Trophoblast cell (in vitro differentiated cells and primary cell): ENCODE data around the gene CYP26C1.

ENCODE experiments used
- DNase-seq, 2 donors: peaks; one replicate each; pipeline ENCODE4 v3.0.0-alpha.2; 2016
- H2AFZ ChIP-seq: 2 replicates; pipeline ENCODE4 v1.6.1; 2013; ENCODE audit warnings: low read length, moderate library complexity, mild to moderate bottlenecking; ENCODE audit not compliant: insufficient read depth, poor library complexity
- H2AK5ac ChIP-seq: 2 replicates; pipeline ENCODE4 v1.6.1; 2013; ENCODE audit warnings: mild to moderate bottlenecking, low read length
- H2BK120ac ChIP-seq: 2 replicates; pipeline ENCODE4 v1.6.1; 2013; ENCODE audit warnings: low read length, mild to moderate bottlenecking, moderate library complexity; ENCODE audit not compliant: insufficient read depth, poor library complexity
- H2BK12ac ChIP-seq: 2 replicates; pipeline ENCODE4 v1.6.1; 2013; ENCODE audit warnings: mild to moderate bottlenecking, low read length, moderate library complexity
- H2BK5ac ChIP-seq: 2 replicates; pipeline ENCODE4 v1.6.1; 2013; ENCODE audit warnings: low read length, low read depth, moderate library complexity, mild to moderate bottlenecking; ENCODE audit not compliant: poor library complexity
- H3K14ac ChIP-seq: 2 replicates; pipeline ENCODE4 v1.6.1; 2013; ENCODE audit warnings: mild to moderate bottlenecking, low read length
- H3K18ac ChIP-seq: 2 replicates; pipeline ENCODE4 v1.6.1; 2013; ENCODE audit warnings: mild to moderate bottlenecking, low read length
- H3K23ac ChIP-seq: 2 replicates; pipeline ENCODE4 v1.6.1; 2013; ENCODE audit warnings: low read length
- H3K27ac ChIP-seq: 2 replicates; pipeline ENCODE4 v1.5.1; 2013; ENCODE audit warnings: low read depth, mild to moderate bottlenecking, inconsistent platforms, low read length, moderate library complexity
- H3K27me3 ChIP-seq: 2 replicates; pipeline ENCODE4 v1.6.1; 2013; ENCODE audit warnings: inconsistent platforms, mild to moderate bottlenecking, low read length, moderate library complexity; ENCODE audit not compliant: insufficient read depth
- H3K36me3 ChIP-seq, 2 experiments: 1 replicate in 1 of 2; 2 replicates in 1 of 2; pipeline ENCODE4 v1.6.1; 2013; ENCODE audit warnings: low read length in 2 of 2, mild to moderate bottlenecking in 2 of 2, moderate library complexity in 1 of 2; ENCODE audit not compliant: insufficient read depth in 2 of 2, control insufficient read depth in 1 of 2
- H3K4ac ChIP-seq: 2 replicates; pipeline ENCODE4 v1.6.1; 2013; ENCODE audit warnings: low read depth, mild to moderate bottlenecking, low read length, moderate library complexity
- H3K4me1 ChIP-seq, 2 experiments: 1 replicate in 1 of 2; 2 replicates in 1 of 2; pipeline ENCODE4 v1.6.1; 2013; ENCODE audit warnings: low read length in 2 of 2, mild to moderate bottlenecking in 2 of 2, moderate library complexity in 1 of 2; ENCODE audit not compliant: insufficient read depth in 2 of 2, control insufficient read depth in 1 of 2
- H3K4me2 ChIP-seq: 2 replicates; pipeline ENCODE4 v1.6.1; 2013; ENCODE audit warnings: inconsistent platforms, mild to moderate bottlenecking, low read length, moderate library complexity
- H3K4me3 ChIP-seq: 2 replicates; pipeline ENCODE4 v1.5.1; 2013; ENCODE audit warnings: mild to moderate bottlenecking, low read depth, low read length, inconsistent platforms
- H3K79me1 ChIP-seq: one replicate; pipeline ENCODE4 v1.6.1; 2013; ENCODE audit warnings: low read length
- H3K79me2 ChIP-seq: 2 replicates; pipeline ENCODE4 v1.6.1; 2013; ENCODE audit warnings: low read length, mild to moderate bottlenecking; ENCODE audit not compliant: control insufficient read depth, insufficient read depth, poor library complexity
- H3K9ac ChIP-seq: 2 replicates; pipeline ENCODE4 v1.6.1; 2013; ENCODE audit warnings: mild to moderate bottlenecking, low read length
- H3K9me3 ChIP-seq: 2 replicates; pipeline ENCODE4 v1.6.1; 2013; ENCODE audit warnings: low read depth, mild to moderate bottlenecking, control low read depth, inconsistent platforms, low read length; ENCODE audit not compliant: insufficient read depth
- H4K12ac ChIP-seq: 2 replicates; pipeline ENCODE4 v1.6.1; 2013; ENCODE audit warnings: low read depth, mild to moderate bottlenecking, low read length, moderate library complexity
- H4K8ac ChIP-seq: 2 replicates; pipeline ENCODE4 v1.6.1; 2013; ENCODE audit warnings: low read depth, mild to moderate bottlenecking, low read length, moderate library complexity
- H4K91ac ChIP-seq: one replicate; pipeline ENCODE4 v1.6.1; 2013; ENCODE audit warnings: low read depth, mild to moderate bottlenecking, low read length, moderate library complexity
- WGBS: extraction: QIAGEN DNeasy Blood & Tissue Kit; methylation state at CpG from one replicate; pipeline ENCODE4 v1.1.7; 2013; ENCODE audit warnings: missing lambda C conversion rate; ENCODE audit not compliant: insufficient read length, insufficient coverage; ENCODE audit errors: extremely low coverage; 5-methylcytosine and 5-hydroxymethylcytosine counted together

CYP26C1 gene

DNA sequence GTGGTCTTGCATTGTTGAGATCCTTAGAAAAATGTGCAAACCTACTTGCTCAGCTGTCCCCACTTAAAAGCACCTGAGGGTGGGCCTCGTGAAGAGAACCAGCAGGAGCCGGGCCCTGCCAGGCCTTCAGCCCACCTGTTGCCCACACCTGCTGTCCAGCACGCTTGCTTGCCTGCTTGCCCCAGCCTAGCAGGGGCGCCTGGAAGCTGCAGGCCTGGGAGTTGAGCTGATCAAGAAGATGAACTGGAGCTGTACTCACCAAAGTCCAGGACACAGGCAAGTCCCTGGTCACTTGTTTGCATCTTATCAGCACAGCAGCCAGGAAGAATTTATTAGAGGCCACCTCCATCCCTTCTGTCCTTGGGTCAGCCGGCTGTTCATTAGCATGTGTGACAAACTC lies 36.3 kb downstream of the CYP26C1 start:
- no peak overlapping the region for H2AK5ac ChIP-seq
- no peak overlapping the region for H3K9ac ChIP-seq
- H3K27ac ChIP-seq: no peak overlapping the region
- no CpG with 5 or more reads among the region's 5 CpGs for WGBS
- no peak overlapping the region for H2BK120ac ChIP-seq
- H3K4me2 ChIP-seq: no peak overlapping the region
- H3K4me3 ChIP-seq: no peak overlapping the region
- H4K8ac ChIP-seq: no peak overlapping the region
- no peak overlapping the region for H3K14ac ChIP-seq
- H4K12ac ChIP-seq: no peak overlapping the region
- no peak overlapping the region for H4K91ac ChIP-seq
- H3K23ac ChIP-seq: no peak overlapping the region
- no peak overlapping the region for H3K4ac ChIP-seq
- no peak overlapping the region for H2BK5ac ChIP-seq
- no peaks in the 10 kb centered on the region for H3K36me3 ChIP-seq
- DNase-seq: no peak
- no peak overlapping the region for H2AFZ ChIP-seq
- H3K79me1 ChIP-seq: no peaks in the 10 kb centered on the region
- no peak overlapping the region for H2BK12ac ChIP-seq
- H3K4me1 ChIP-seq: no peaks in the 10 kb centered on the region
- H3K79me2 ChIP-seq: no peaks in the 10 kb centered on the region
- H3K9me3 ChIP-seq: no peaks in the 10 kb centered on the region
- H3K27me3 ChIP-seq: no peaks in the 10 kb centered on the region
- H3K18ac ChIP-seq: no peak overlapping the region

DNA sequence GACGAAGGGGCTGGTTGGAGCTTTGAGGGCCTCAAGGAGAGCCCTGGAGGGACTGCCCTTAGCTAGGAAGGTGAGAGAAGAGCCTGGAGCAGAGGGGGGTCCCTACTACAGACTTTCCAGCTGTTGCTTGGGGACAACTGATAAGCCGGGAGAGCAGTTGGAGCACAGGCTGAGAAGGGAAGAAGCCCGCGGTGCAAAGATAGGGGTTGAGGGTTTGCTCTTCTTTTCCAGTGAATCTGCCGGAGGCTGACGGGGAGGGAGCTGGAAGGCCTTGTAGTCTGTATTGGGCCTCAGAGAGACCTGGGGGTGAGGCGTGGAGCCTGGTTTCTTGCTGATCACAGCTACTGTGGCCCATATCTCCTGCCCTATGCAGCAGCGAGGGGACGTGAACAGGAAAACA lies 36.8 kb downstream of the CYP26C1 start:
- no peaks in the 10 kb centered on the region for H3K79me2 ChIP-seq
- H3K27ac ChIP-seq: no peak overlapping the region
- no peak for DNase-seq
- no peak overlapping the region for H3K14ac ChIP-seq
- no peak overlapping the region for H3K4ac ChIP-seq
- H4K8ac ChIP-seq: no peak overlapping the region
- no peak overlapping the region for H3K18ac ChIP-seq
- no CpG with 5 or more reads among the region's 9 CpGs for WGBS
- H4K91ac ChIP-seq: no peak overlapping the region
- H3K4me3 ChIP-seq: no peak overlapping the region
- H2AFZ ChIP-seq: no peak overlapping the region
- H2BK12ac ChIP-seq: no peak overlapping the region
- no peaks in the 10 kb centered on the region for H3K79me1 ChIP-seq
- no peaks in the 10 kb centered on the region for H3K9me3 ChIP-seq
- no peaks in the 10 kb centered on the region for H3K36me3 ChIP-seq
- H3K27me3 ChIP-seq: no peaks in the 10 kb centered on the region
- no peak overlapping the region for H4K12ac ChIP-seq
- no peak overlapping the region for H2AK5ac ChIP-seq
- H3K23ac ChIP-seq: no peak overlapping the region
- no peak overlapping the region for H2BK120ac ChIP-seq
- no peak overlapping the region for H2BK5ac ChIP-seq
- H3K9ac ChIP-seq: no peak overlapping the region
- no peak overlapping the region for H3K4me2 ChIP-seq
- no peaks in the 10 kb centered on the region for H3K4me1 ChIP-seq

DNA sequence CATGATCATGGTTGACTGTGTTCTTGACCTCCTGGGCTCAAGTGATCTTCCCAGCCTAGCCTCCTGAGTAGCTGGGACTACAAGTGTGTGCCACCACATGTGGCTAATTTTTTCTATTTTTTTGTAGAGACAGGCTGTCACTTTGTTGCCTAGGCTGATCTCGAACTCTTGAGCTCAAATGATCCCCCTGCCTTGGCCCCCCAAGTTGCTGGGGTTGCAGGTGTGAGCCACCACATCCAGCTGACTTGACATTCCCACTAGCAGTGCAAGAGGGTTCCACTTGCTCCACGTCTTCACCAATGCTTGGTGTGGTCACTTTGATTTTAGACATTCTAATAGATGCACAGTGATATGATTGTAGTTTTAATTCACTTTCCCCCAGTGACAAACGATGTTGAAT lies 38.2 kb downstream of the CYP26C1 start:
- H4K8ac ChIP-seq: no peak overlapping the region
- H3K27ac ChIP-seq: no peak overlapping the region
- H4K91ac ChIP-seq: no peak overlapping the region
- no peak overlapping the region for H2AK5ac ChIP-seq
- no peak overlapping the region for H3K9ac ChIP-seq
- H3K4ac ChIP-seq: no peak overlapping the region
- H3K36me3 ChIP-seq: no peaks in the 10 kb centered on the region
- H3K27me3 ChIP-seq: no peaks in the 10 kb centered on the region
- no peaks in the 10 kb centered on the region for H3K4me1 ChIP-seq
- H3K9me3 ChIP-seq: no peaks in the 10 kb centered on the region
- no peak overlapping the region for H3K23ac ChIP-seq
- no peak overlapping the region for H3K14ac ChIP-seq
- no peak overlapping the region for H2BK5ac ChIP-seq
- H2AFZ ChIP-seq: no peak overlapping the region
- WGBS: no CpG with 5 or more reads among the region's 3 CpGs
- no peak for DNase-seq
- H2BK120ac ChIP-seq: no peak overlapping the region
- no peak overlapping the region for H3K18ac ChIP-seq
- no peaks in the 10 kb centered on the region for H3K79me1 ChIP-seq
- H3K4me3 ChIP-seq: no peak overlapping the region
- H4K12ac ChIP-seq: no peak overlapping the region
- no peak overlapping the region for H2BK12ac ChIP-seq
- H3K79me2 ChIP-seq: no peaks in the 10 kb centered on the region
- H3K4me2 ChIP-seq: no peak overlapping the region

DNA sequence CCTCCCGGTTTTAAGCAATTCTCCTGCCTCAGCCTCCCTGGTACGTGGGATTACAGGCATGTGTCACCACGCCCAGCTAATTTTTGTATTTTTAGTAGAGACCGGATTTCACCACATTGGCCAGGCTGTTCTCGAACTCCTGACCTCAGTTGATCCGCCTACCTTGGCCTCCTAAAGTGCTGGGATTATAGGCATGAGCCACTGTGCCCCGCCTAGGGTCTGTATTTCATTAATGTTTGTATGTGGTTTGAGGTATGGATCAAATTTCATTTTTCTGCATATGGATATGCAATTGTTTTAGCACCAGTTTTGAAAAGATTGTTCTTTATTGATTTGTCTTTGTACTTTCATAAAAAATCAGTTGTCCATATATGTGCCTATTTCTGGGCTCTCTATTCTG lies 39.1 kb downstream of the CYP26C1 start:
- H3K18ac ChIP-seq: no peak overlapping the region
- H2BK12ac ChIP-seq: no peak overlapping the region
- no peak overlapping the region for H3K4me2 ChIP-seq
- no peak overlapping the region for H4K91ac ChIP-seq
- no peak overlapping the region for H3K4ac ChIP-seq
- H3K79me2 ChIP-seq: no peaks in the 10 kb centered on the region
- H2BK120ac ChIP-seq: no peak overlapping the region
- no peak overlapping the region for H2BK5ac ChIP-seq
- H3K23ac ChIP-seq: no peak overlapping the region
- H3K4me3 ChIP-seq: no peak overlapping the region
- no peak overlapping the region for H4K12ac ChIP-seq
- no peak overlapping the region for H4K8ac ChIP-seq
- H2AK5ac ChIP-seq: no peak overlapping the region
- no peaks in the 10 kb centered on the region for H3K4me1 ChIP-seq
- H3K36me3 ChIP-seq: no peaks in the 10 kb centered on the region
- DNase-seq: no peak
- no peaks in the 10 kb centered on the region for H3K79me1 ChIP-seq
- WGBS: no CpG with 5 or more reads among the region's 7 CpGs
- H3K9me3 ChIP-seq: no peaks in the 10 kb centered on the region
- no peak overlapping the region for H3K27ac ChIP-seq
- no peak overlapping the region for H2AFZ ChIP-seq
- no peak overlapping the region for H3K14ac ChIP-seq
- no peak overlapping the region for H3K9ac ChIP-seq
- H3K27me3 ChIP-seq: no peaks in the 10 kb centered on the region
